SK-N-SH treated with all-trans-retinoic acid at 6 μM for 48 hours (cell line): ENCODE results near the gene P2RX5.

Experiments
- BACH2 ChIP-seq: fragments of 250-450 bp; sonication (Bioruptor Pico); IDR thresholded peaks from 2 replicates; pipeline ENCODE4 v1.9.0; 2021; ENCODE audit warnings: mild to moderate bottlenecking, borderline replicate concordance
- ESRRG ChIP-seq: fragments of 250-450 bp; sonication (Bioruptor Pico); IDR thresholded peaks from 2 replicates; pipeline ENCODE4 v1.6.1; 2021; ENCODE audit warnings: mild to moderate bottlenecking
- GLIS3 ChIP-seq: fragments of 250-450 bp; sonication (Bioruptor Pico); IDR thresholded peaks from 2 replicates; pipeline ENCODE4 v1.5.0; 2020; ENCODE audit warnings: mild to moderate bottlenecking, moderate library complexity
- ISL1 ChIP-seq: fragments of 250-450 bp; sonication (Bioruptor Pico); IDR thresholded peaks from 2 replicates; pipeline ENCODE4 v2.1.2; 2022; ENCODE audit warnings: mild to moderate bottlenecking, moderate library complexity
- RARB ChIP-seq: fragments of 250-450 bp; sonication (Bioruptor Pico); IDR thresholded peaks from 2 replicates; pipeline ENCODE4 v1.8.0; 2021; ENCODE audit warnings: mild to moderate bottlenecking, moderate library complexity
- TOX ChIP-seq: fragments of 250-450 bp; sonication (Bioruptor Pico); IDR thresholded peaks from 2 replicates; pipeline ENCODE4 v1.8.0; 2021; ENCODE audit warnings: mild to moderate bottlenecking, moderate library complexity, borderline replicate concordance
- ZC3H10 ChIP-seq: fragments of 250-450 bp; sonication (Bioruptor Pico); IDR thresholded peaks from 2 replicates; pipeline ENCODE4 v1.5.1; 2021; ENCODE audit warnings: mild to moderate bottlenecking, moderate library complexity
- ZFP3 ChIP-seq: fragments of 250-450 bp; sonication (Bioruptor Pico); IDR thresholded peaks from 2 replicates; pipeline ENCODE4 v1.5.0; 2020; ENCODE audit warnings: mild to moderate bottlenecking, moderate library complexity
- ZFP30 ChIP-seq: fragments of 450-650 bp; formaldehyde crosslinking; IDR thresholded peaks from 2 replicates; pipeline ENCODE4 v1.5.0; 2022; ENCODE audit warnings: mild to moderate bottlenecking, moderate library complexity
- TF ChIP-seq, protein P1 (sequence below): fragments of 250-450 bp; sonication (Bioruptor Pico); IDR thresholded peaks from 2 replicates; pipeline ENCODE4 v1.5.0; 2020; ENCODE audit warnings: mild to moderate bottlenecking, moderate library complexity
- TF ChIP-seq, protein P2 (sequence below): fragments of 250-450 bp; sonication (Bioruptor Pico); IDR thresholded peaks from 2 replicates; pipeline ENCODE4 v1.8.0; 2020; ENCODE audit warnings: mild to moderate bottlenecking, moderate library complexity, borderline replicate concordance
- TF ChIP-seq, protein P3 (sequence below): fragments of 250-450 bp; sonication (Bioruptor Pico); IDR thresholded peaks from 2 replicates; pipeline ENCODE4 v1.5.1; 2020; ENCODE audit warnings: low read depth, mild to moderate bottlenecking, moderate library complexity

DNA sequence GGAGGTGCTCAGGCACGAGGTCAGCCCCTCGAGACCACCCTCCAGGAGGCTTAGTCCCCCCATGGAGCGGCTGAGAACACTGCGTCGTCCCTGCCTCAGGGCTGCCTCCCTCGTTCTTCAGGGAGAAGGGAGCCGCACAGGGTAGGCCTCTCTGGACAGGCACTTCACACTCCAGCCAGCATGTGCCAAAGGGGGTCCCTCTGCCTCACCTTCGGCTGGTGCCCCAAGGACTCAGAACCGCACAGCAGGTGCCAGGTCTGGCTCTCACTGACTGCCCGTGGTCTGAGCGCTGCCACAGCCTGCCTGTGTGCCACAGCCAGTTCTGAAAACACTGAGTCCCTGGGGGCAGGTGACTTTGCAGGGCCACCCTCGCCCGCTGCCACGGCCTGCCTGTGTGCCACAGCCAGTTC lies 7.1 kb downstream of the P2RX5 start:
- TF ChIP-seq ZC3H10 (CRISPR knock-in tag) (no peak), ZFP30 (no peak), ZFP3 (no peak), RARB (CRISPR knock-in tag) (no peak), TOX (CRISPR knock-in tag) (no peak), BACH2 (no peak), GLIS3 (CRISPR knock-in tag) (no peak), ESRRG (CRISPR knock-in tag) (no peak), ISL1 (no peak)
- TF ChIP-seq, protein P1, sequence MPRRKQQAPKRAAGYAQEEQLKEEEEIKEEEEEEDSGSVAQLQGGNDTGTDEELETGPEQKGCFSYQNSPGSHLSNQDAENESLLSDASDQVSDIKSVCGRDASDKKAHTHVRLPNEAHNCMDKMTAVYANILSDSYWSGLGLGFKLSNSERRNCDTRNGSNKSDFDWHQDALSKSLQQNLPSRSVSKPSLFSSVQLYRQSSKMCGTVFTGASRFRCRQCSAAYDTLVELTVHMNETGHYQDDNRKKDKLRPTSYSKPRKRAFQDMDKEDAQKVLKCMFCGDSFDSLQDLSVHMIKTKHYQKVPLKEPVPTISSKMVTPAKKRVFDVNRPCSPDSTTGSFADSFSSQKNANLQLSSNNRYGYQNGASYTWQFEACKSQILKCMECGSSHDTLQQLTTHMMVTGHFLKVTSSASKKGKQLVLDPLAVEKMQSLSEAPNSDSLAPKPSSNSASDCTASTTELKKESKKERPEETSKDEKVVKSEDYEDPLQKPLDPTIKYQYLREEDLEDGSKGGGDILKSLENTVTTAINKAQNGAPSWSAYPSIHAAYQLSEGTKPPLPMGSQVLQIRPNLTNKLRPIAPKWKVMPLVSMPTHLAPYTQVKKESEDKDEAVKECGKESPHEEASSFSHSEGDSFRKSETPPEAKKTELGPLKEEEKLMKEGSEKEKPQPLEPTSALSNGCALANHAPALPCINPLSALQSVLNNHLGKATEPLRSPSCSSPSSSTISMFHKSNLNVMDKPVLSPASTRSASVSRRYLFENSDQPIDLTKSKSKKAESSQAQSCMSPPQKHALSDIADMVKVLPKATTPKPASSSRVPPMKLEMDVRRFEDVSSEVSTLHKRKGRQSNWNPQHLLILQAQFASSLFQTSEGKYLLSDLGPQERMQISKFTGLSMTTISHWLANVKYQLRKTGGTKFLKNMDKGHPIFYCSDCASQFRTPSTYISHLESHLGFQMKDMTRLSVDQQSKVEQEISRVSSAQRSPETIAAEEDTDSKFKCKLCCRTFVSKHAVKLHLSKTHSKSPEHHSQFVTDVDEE (CRISPR knock-in tag), result no peak
- TF ChIP-seq, protein P2, sequence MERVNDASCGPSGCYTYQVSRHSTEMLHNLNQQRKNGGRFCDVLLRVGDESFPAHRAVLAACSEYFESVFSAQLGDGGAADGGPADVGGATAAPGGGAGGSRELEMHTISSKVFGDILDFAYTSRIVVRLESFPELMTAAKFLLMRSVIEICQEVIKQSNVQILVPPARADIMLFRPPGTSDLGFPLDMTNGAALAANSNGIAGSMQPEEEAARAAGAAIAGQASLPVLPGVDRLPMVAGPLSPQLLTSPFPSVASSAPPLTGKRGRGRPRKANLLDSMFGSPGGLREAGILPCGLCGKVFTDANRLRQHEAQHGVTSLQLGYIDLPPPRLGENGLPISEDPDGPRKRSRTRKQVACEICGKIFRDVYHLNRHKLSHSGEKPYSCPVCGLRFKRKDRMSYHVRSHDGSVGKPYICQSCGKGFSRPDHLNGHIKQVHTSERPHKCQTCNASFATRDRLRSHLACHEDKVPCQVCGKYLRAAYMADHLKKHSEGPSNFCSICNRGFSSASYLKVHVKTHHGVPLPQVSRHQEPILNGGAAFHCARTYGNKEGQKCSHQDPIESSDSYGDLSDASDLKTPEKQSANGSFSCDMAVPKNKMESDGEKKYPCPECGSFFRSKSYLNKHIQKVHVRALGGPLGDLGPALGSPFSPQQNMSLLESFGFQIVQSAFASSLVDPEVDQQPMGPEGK (CRISPR knock-in tag), result no peak
- TF ChIP-seq, protein P3, sequence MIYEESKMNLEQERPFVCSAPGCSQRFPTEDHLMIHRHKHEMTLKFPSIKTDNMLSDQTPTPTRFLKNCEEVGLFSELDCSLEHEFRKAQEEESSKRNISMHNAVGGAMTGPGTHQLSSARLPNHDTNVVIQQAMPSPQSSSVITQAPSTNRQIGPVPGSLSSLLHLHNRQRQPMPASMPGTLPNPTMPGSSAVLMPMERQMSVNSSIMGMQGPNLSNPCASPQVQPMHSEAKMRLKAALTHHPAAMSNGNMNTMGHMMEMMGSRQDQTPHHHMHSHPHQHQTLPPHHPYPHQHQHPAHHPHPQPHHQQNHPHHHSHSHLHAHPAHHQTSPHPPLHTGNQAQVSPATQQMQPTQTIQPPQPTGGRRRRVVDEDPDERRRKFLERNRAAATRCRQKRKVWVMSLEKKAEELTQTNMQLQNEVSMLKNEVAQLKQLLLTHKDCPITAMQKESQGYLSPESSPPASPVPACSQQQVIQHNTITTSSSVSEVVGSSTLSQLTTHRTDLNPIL, result no peak
